HG02885 (cell line): Measurements from ENCODE around the gene WDPCP.
"Not testable (repeated sequence)": the region's sequence is repeated elsewhere in the genome, so short reads cannot be mapped to it uniquely, and the experiment has no call there.

ENCODE experiments used
- ATAC-seq: cut with Tn5 transposase; IDR thresholded peaks from one replicate; pipeline ENCODE4 v1.9.1; 2021; ENCODE audit warnings: mild to moderate bottlenecking; ENCODE audit not compliant: unreplicated experiment, poor library complexity

WDPCP gene

GRCh38 chr2:63283273-63283672 lies 305.0 kb downstream of the WDPCP start:
- ATAC-seq = no peak

DNA sequence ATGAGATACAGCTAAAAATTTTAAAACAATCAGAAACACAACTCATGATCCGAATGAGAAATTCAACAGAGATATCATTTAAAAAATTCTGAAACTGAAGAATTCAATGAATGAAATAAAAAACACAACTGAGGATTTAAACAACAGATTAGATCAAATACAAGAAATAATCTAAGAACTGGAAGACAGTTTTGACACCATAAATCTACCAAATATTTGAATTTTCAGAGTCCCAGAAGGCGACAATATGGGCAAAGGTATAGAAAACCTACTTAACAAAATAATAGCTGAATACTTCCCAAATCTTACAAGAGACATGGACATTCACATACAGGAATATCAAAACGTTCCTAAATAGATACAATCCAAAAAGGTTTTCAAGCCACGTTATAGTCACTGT lies 315.7 kb downstream of the WDPCP start:
- no peak for ATAC-seq

GRCh38 chr2:63270717-63271116 lies 317.6 kb downstream of the WDPCP start:
- no peak for ATAC-seq

DNA sequence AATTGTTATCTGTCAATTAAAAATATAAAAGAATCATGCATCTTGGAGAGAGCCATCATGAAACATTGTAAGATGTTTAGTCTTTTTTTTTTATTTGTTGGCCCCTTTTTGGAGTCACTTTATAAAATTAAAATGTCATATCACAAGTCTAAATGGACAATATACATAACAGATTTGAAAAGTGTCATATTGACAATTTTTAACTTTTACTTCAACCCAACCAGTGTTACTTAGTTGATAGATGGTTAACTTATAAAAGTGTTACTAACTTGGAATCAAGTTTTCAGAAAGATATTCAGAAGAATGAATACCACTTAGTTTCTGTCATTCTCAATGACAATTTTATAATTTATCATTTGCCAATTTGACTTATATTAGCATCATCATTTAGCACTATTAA lies 319.3 kb downstream of the WDPCP start:
- no peak for ATAC-seq

DNA sequence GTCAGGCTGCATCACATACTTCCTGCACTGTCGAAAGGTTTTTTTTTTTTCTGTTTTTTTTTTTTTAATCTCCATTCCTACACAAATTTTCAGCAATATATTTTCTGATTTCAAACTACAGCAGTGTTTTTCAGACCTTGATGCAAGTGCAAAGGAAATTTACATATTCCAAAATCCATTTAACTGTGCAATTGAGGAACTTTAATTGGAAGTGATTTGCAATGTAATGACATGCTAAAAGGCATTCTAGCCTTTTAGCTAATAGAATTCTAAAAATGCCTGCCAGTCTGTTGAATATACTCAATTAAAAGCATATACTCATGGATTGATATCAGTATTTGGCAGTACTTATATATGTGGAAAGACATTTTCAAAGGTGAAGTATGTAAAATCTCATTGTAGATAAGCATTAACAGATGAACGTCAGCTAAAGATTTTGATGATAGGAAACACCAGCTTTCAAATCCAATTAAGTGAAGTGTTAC lies 327.1 kb downstream of the WDPCP start:
- no peak for ATAC-seq

DNA sequence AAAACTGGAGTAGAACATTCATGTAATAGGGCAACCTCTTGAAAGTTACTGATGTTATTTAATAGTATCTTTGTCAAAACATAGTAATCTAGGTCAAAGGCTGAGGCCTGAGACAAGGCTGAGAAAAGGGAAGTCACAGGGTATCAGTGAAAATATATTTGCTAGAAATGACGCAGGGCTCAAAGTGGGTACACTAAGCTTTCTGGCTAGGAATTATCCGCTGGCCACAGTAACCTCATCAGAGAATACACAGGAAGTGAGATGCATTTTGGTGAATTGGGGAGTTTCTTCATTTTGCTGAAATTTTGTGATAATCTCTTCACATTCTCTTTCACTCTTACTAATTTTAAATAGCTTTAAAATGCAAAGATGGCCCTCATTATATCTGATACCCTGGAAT lies 330.8 kb downstream of the WDPCP start:
- peak; percentile 71 for ATAC-seq

GRCh38 chr2:63249161-63249560 lies 339.1 kb downstream of the WDPCP start:
- ATAC-seq = no peak

DNA sequence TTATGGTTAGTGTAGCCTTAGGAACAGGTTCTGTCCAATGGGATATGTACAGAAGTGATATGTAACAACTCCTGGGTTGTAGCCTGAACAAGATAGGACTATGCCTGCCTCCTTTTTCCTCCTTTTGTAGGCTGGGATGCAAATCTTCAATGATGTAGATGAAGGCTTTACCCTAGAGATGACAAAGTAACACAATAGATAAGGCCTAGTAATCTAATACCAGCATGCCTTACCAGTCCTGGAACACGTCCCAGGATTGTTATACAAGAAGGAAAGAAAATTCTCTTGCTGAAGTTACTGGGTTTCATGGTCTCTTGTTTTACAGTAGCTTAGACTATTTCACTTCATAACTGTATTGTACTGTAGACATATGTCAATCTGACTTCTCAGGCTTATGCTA lies 345.5 kb downstream of the WDPCP start:
- ATAC-seq = no peak

GRCh38 chr2:63225964-63226686 lies 362.2 kb downstream of the WDPCP start:
- ATAC-seq = no peak

DNA sequence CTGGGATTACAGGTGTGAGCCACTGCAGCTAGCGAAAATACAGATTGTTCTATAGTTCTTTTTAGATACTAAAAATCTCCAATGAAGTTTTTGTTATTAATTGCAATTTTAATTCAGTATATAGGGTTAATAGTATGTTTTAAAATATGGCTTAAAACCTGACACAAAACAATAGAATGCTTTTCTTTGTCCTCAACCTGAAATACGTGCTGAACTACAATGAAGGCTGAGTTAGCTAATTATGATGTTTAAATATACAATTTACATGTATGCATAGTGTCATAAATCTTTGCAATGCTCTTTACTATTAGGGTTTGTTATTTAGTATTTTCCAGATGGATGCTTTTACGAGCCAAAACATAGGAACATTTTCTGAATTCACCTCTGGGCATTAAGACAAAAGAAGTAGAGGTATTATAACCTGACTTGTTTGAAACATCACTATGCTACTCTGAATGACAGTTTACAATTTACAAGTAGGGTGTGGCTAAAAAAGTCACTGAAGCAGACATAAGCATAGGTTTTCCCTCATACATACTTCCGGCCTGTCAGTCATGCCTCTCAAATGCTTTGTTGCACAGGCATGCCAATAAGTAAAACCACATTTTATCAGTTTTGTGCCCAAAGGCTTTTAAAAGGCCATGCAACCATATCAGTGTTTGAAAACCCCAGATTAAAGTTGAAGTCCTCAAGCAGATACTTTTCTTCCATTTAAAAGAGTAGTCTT lies 369.3 kb downstream of the WDPCP start:
- no peak for ATAC-seq

- ATAC-seq = no peak
Measured at GRCh38 chr2:63195310-63195709, 393.0 kb downstream of the WDPCP start.

GRCh38 chr2:63194175-63194574 lies 394.1 kb downstream of the WDPCP start:
- ATAC-seq = no peak

GRCh38 chr2:63192889-63193774 lies 395.1 kb downstream of the WDPCP start:
- no peak for ATAC-seq

GRCh38 chr2:63192169-63192888 lies 395.9 kb downstream of the WDPCP start:
- ATAC-seq = no peak

DNA sequence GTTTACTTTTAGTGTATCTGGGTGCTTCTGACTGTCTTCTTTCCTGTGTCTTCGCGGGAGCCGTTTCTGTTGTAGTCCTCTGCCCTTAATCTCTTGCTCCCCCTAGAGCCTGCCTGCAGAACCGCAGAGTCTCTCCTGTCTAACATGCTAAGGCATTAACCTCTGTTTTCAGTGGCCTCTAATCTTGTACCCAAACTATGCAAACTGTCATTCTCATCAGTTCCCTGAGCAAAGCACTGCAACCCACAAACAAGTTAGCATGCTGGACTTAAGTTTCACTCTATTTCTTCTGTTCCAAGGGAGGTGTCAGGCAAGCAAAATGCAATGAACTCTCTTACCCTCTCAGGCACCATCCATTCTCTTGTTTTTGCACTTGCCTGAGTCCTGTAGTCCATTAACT lies 399.3 kb downstream of the WDPCP start:
- ATAC-seq = peak; percentile 98

DNA sequence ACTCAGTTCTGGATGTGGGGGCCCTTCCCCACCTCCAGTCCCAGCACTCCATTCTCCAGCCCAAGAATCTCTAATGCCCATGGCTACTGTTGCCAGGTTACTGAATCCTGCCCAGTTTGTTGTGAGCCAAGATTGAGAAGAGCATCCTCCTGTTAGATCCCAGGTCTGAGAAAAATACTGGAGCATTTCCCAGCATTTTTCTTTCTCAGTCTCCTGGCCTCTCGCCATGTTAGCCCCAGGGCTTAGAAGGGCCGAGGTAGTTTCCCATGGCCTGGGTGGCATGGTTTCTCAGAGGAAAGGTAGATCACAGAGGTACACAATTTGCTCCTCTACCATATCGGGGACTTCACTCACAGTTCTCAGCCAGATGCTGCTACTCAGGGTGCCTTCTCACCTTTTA lies 401.9 kb downstream of the WDPCP start:
- ATAC-seq = no peak

DNA sequence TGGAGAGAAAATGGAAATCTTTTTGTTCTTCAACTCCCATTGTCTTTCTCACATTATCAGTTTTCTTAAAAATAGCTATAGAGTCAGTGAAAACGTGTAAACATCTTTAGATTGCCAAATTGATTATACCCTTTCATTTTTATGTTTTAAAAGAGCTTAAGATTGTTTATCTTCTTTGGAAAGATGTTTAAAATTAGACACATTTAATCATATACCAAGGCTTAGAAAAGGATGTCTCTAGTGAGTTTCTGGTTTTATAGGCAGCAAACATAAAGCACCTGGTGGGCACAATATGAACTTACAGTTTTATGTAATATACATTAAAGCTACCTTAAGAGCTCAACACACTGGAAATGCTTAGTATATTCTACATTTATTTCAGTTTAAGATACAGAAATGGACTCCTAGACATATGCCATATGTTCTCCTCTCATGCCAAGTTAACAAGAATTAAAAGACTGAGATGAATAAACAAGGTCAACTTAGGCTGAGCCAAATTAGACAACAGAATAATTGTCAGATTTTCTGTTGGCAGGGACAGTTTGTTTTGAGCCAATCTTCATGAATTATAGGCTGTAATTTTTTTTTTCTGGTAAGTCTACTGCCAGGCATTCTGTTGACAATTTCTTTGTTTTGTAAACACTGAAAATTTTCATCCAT lies 425.0 kb downstream of the WDPCP start:
- no peak for ATAC-seq

DNA sequence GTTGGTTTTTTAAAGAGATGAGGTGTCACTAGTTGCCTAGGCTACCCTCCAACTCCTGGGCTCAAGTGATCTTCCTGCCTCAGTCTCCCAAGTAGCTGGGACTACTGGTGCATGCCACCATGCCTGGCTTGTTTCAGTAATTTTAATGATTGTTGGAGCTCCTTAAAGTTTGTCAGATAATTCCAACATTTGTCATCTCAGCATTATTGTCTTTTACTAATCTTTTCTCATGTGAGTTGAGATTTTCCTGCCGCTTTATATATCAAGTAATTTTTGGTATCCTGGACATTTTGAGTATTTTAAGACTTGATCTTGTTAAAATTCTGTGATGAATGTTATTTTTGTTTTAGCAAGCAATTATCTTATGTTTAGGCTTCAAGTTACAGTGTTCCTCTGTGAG lies 429.0 kb downstream of the WDPCP start:
- no peak for ATAC-seq

DNA sequence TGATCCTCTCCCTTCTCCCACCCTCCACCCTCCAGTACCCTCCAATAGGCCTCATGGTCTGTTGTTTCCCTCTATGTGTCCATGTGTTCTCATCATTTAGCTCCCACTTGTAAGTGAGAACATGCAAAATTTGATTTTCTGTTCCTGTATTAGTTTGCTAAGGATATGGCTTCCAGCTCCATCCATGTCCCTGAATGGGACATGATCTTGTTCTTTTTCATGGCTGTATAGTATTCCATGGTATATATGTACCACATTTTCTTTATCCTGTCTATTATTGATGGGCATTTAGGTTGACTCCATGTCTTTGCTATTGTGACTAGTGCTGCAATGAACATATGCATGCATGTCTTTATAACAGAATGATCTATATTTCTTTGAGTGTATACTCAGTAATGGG lies 451.6 kb downstream of the WDPCP start:
- ATAC-seq = not testable (repeated sequence)

- no peak for ATAC-seq
Measured at GRCh38 chr2:63132020-63132419, 456.3 kb downstream of the WDPCP start.
